Fibroblast of skin of left quadriceps (primary cell): ENCODE data around the gene TCP11L2.
"Not testable (repeated sequence)": the region's sequence is repeated elsewhere in the genome, so short reads cannot be mapped to it uniquely, and the experiment has no call there.

ENCODE experiments used
- DNase-seq, 2 experiments: peaks; one replicate each; pipeline ENCODE4 v3.0.0-alpha.2; 2013; ENCODE audit warnings: low read depth in 2 of 2

Gene TCP11L2

GRCh38 chr12:106343214-106343528 is 40.6 kb downstream of the TCP11L2 start:
- no peak for DNase-seq

GRCh38 chr12:106344131-106344530 is 41.6 kb downstream of the TCP11L2 start:
- DNase-seq = no peak

- peak in 1 of 2 experiments; percentile 18 for DNase-seq
Observed at GRCh38 chr12:106345746-106346145, 43.2 kb downstream of the TCP11L2 start.

GRCh38 chr12:106348411-106348810 is 45.9 kb downstream of the TCP11L2 start:
- no peak for DNase-seq

- DNase-seq = no peak
Observed at GRCh38 chr12:106353175-106353574, 50.6 kb downstream of the TCP11L2 start.

- peak; percentile 93 to 94 for DNase-seq
Observed at GRCh38 chr12:106357549-106358395, 55.2 kb downstream of the TCP11L2 start, which contains the start of gene POLR3B. TSS of gene POLR3B (plus strand) at chr12:106357748. CDS start at chr12:106357880, 132 bp downstream.

GRCh38 chr12:106358396-106359241 is 56.1 kb downstream of the TCP11L2 start:
- peak; percentile 31 to 35 for DNase-seq

GRCh38 chr12:106359646-106360399 is 57.3 kb downstream of the TCP11L2 start:
- DNase-seq = no peak

- DNase-seq = no peak
Observed at GRCh38 chr12:106360400-106360994, 58.0 kb downstream of the TCP11L2 start.

- DNase-seq = no peak
Observed at GRCh38 chr12:106362971-106363370, 60.4 kb downstream of the TCP11L2 start.

GRCh38 chr12:106364261-106364660 is 61.7 kb downstream of the TCP11L2 start:
- no peak for DNase-seq

GRCh38 chr12:106369624-106370346 is 67.3 kb downstream of the TCP11L2 start:
- DNase-seq = peak; percentile 63 to 66

GRCh38 chr12:106378788-106379187 is 76.3 kb downstream of the TCP11L2 start:
- DNase-seq = no peak

- no peak for DNase-seq
Observed at GRCh38 chr12:106380954-106381353, 78.4 kb downstream of the TCP11L2 start.

- DNase-seq = not testable (repeated sequence)
Observed at GRCh38 chr12:106381866-106382265, 79.3 kb downstream of the TCP11L2 start.

- DNase-seq = peak; percentile 60 to 62
Observed at GRCh38 chr12:106386813-106387535, 84.4 kb downstream of the TCP11L2 start.

- DNase-seq = no peak
Observed at GRCh38 chr12:106387848-106388377, 85.4 kb downstream of the TCP11L2 start.

- peak in 1 of 2 experiments; percentile 19 for DNase-seq
Observed at GRCh38 chr12:106389151-106389550, 86.6 kb downstream of the TCP11L2 start.

- no peak for DNase-seq
Observed at GRCh38 chr12:106392759-106393158, 90.2 kb downstream of the TCP11L2 start.
